Measurements from ENCODE around the gene TIMP3.

TIMP3 gene

GRCh38 chr22:32791485-32791884 lies 10.0 kb upstream of the TIMP3 start:
- Histone ChIP-seq H3K36me3 (ENCODE audit: insufficient read depth, low read length) (no peaks in the 10 kb centered on the region), H3K9me3 (ENCODE audit: insufficient read depth, low read depth, low read length) (no peaks in the 10 kb centered on the region), H3K79me2 (ENCODE audit: insufficient read depth, low read length) (no peaks in the 10 kb centered on the region), H3F3A (ENCODE audit: low read depth) (no peaks in the 10 kb centered on the region), H3K4me2 (ENCODE audit: low read depth, low read length, poor library complexity, severe bottlenecking) (no peak overlapping the region), H3K9me2 (replicated peaks; ENCODE audit: low read depth, low read length) (no peaks in the 10 kb centered on the region), H3K4me1 (ENCODE audit: insufficient read depth, low read length, poor library complexity, severe bottlenecking) (no peaks in the 10 kb centered on the region), H2AFZ (ENCODE audit: low read length) (no peak overlapping the region), H3K4me3 (ENCODE audit: low read length, poor library complexity, severe bottlenecking) (no peak overlapping the region), H3K27me3 (ENCODE audit: insufficient read depth, low read length, poor library complexity, severe bottlenecking) (no peaks in the 10 kb centered on the region), H3K9ac (ENCODE audit: low read depth, low read length, poor library complexity, severe bottlenecking) (no peak overlapping the region), H4K20me1 (ENCODE audit: insufficient read depth, low read length, poor library complexity, severe bottlenecking) (no peaks in the 10 kb centered on the region)
- TF ChIP-seq CTCF (conservative IDR thresholded peaks at IDR 0.05; ENCODE audit: low read length) (no peak), EZH2phosphoT487 (IDR thresholded peaks at IDR 0.05; ENCODE audit: borderline replicate concordance) (no peak)

- H3K4me2 ChIP-seq (ENCODE audit: low read depth, low read length, poor library complexity, severe bottlenecking), result no peak overlapping the region
- no peak for TF ChIP-seq EZH2phosphoT487 (IDR thresholded peaks at IDR 0.05; ENCODE audit: borderline replicate concordance)
- no peak for TF ChIP-seq CTCF (conservative IDR thresholded peaks at IDR 0.05; ENCODE audit: low read length)
Measured at GRCh38 chr22:32793589-32793988, 7.9 kb upstream of the TIMP3 start.

GRCh38 chr22:32794449-32795213 lies 6.9 kb upstream of the TIMP3 start:
- no peaks in the 10 kb centered on the region for H3K36me3 ChIP-seq (ENCODE audit: insufficient read depth, low read length)
- H3K79me2 ChIP-seq (ENCODE audit: insufficient read depth, low read length), result no peaks in the 10 kb centered on the region
- no peaks in the 10 kb centered on the region for H3K27me3 ChIP-seq (ENCODE audit: insufficient read depth, low read length, poor library complexity, severe bottlenecking)
- no peak overlapping the region for H3K9ac ChIP-seq (ENCODE audit: low read depth, low read length, poor library complexity, severe bottlenecking)
- no peaks in the 10 kb centered on the region for H3K9me3 ChIP-seq (ENCODE audit: insufficient read depth, low read depth, low read length)
- H3K4me2 ChIP-seq (ENCODE audit: low read depth, low read length, poor library complexity, severe bottlenecking), result no peak overlapping the region
- no peaks in the 10 kb centered on the region for H4K20me1 ChIP-seq (ENCODE audit: insufficient read depth, low read length, poor library complexity, severe bottlenecking)
- no peak overlapping the region for H3K4me3 ChIP-seq (ENCODE audit: low read length, poor library complexity, severe bottlenecking)
- TF ChIP-seq CTCF (conservative IDR thresholded peaks at IDR 0.05; ENCODE audit: low read length) (peak; percentile 44), EZH2phosphoT487 (IDR thresholded peaks at IDR 0.05; ENCODE audit: borderline replicate concordance) (no peak)
- no peaks in the 10 kb centered on the region for H3K4me1 ChIP-seq (ENCODE audit: insufficient read depth, low read length, poor library complexity, severe bottlenecking)
- no peaks in the 10 kb centered on the region for H3F3A ChIP-seq (ENCODE audit: low read depth)
- H2AFZ ChIP-seq (ENCODE audit: low read length), result no peak overlapping the region
- H3K9me2 ChIP-seq (replicated peaks; ENCODE audit: low read depth, low read length), result no peaks in the 10 kb centered on the region

More at GRCh38 chr22:32793589-32793988, 7.9 kb upstream of the TIMP3 start:
- H3K9ac ChIP-seq (ENCODE audit: low read depth, low read length, poor library complexity, severe bottlenecking), result no peak overlapping the region
- no peaks in the 10 kb centered on the region for H3K27me3 ChIP-seq (ENCODE audit: insufficient read depth, low read length, poor library complexity, severe bottlenecking)
- no peaks in the 10 kb centered on the region for H4K20me1 ChIP-seq (ENCODE audit: insufficient read depth, low read length, poor library complexity, severe bottlenecking)
- H3K9me3 ChIP-seq (ENCODE audit: insufficient read depth, low read depth, low read length), result no peaks in the 10 kb centered on the region
- no peaks in the 10 kb centered on the region for H3K4me1 ChIP-seq (ENCODE audit: insufficient read depth, low read length, poor library complexity, severe bottlenecking)
- H3F3A ChIP-seq (ENCODE audit: low read depth), result no peaks in the 10 kb centered on the region
- no peak overlapping the region for H2AFZ ChIP-seq (ENCODE audit: low read length)
- H3K9me2 ChIP-seq (replicated peaks; ENCODE audit: low read depth, low read length), result no peaks in the 10 kb centered on the region
- no peaks in the 10 kb centered on the region for H3K36me3 ChIP-seq (ENCODE audit: insufficient read depth, low read length)
- no peak overlapping the region for H3K4me3 ChIP-seq (ENCODE audit: low read length, poor library complexity, severe bottlenecking)
- H3K79me2 ChIP-seq (ENCODE audit: insufficient read depth, low read length), result no peaks in the 10 kb centered on the region
